ENCODE results near the gene COL17A1. TPM values are rescaled to one million over a fixed set of nuclear protein-coding genes. Genes with fewer than 3 reads are reported as not detected.

Gene COL17A1
- total and polyA plus RNA-seq, 2 experiments from 2014 or later, result 1.1 to 1.3 TPM

DNA sequence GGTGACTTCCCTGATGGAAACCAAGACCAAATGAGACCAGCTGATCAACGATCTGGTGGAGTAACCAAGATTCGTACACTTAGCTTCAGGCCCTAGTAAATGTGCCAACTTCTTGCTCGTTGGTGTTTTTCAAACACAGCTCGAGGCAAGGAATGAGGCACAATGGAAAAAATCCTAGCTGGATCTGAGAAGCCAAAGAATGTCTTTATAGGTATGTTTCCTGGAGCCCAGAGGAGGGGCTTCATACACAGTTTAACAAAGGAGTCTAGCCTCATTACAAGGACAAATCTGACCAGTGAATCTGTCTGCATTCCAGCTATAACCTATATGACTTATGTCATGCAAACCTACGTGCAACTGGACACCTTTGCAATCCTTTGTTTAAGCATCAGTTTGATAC is 3.7 kb downstream of the COL17A1 start:
- H3F3A ChIP-seq (replicated peaks; ENCODE audit: low read depth), result no peaks in the 10 kb centered on the region
- H3K36me3 ChIP-seq (ENCODE audit: insufficient read depth), result no peaks in the 10 kb centered on the region
- H4K20me1 ChIP-seq (replicated peaks; ENCODE audit: insufficient read depth), result no peaks in the 10 kb centered on the region
- Mint-ChIP-seq H3K4me3 (no peak overlapping the region), H3K27ac (no peak overlapping the region), H3K36me3 (ENCODE audit: low read depth) (no peaks in the 10 kb centered on the region), H3K9me3 (no peaks in the 10 kb centered on the region), H3K4me1 (peaks cover 20% of the 10 kb centered on the region), H3K27me3 (ENCODE audit: insufficient read depth, low read depth, poor library complexity) (no peaks in the 10 kb centered on the region)
- H3K27me3 ChIP-seq (ENCODE audit: insufficient read depth), result no peaks in the 10 kb centered on the region
- peak overlapping the region; percentile 78; the same call in 1 of the 2 replicates for H2AFZ ChIP-seq
- H3K79me2 ChIP-seq (replicated peaks; ENCODE audit: insufficient read depth), result no peaks in the 10 kb centered on the region
- H3K4me2 ChIP-seq, result no peak overlapping the region
- no peak for ATAC-seq
- H3K27ac ChIP-seq (ENCODE audit: low read depth), result no peak overlapping the region
- H3K4me3 ChIP-seq, result no peak overlapping the region
- no peak for TF ChIP-seq ZNF114 (CRISPR knock-in tag; IDR thresholded peaks at IDR 0.05)
- TF ChIP-seq, protein P1, sequence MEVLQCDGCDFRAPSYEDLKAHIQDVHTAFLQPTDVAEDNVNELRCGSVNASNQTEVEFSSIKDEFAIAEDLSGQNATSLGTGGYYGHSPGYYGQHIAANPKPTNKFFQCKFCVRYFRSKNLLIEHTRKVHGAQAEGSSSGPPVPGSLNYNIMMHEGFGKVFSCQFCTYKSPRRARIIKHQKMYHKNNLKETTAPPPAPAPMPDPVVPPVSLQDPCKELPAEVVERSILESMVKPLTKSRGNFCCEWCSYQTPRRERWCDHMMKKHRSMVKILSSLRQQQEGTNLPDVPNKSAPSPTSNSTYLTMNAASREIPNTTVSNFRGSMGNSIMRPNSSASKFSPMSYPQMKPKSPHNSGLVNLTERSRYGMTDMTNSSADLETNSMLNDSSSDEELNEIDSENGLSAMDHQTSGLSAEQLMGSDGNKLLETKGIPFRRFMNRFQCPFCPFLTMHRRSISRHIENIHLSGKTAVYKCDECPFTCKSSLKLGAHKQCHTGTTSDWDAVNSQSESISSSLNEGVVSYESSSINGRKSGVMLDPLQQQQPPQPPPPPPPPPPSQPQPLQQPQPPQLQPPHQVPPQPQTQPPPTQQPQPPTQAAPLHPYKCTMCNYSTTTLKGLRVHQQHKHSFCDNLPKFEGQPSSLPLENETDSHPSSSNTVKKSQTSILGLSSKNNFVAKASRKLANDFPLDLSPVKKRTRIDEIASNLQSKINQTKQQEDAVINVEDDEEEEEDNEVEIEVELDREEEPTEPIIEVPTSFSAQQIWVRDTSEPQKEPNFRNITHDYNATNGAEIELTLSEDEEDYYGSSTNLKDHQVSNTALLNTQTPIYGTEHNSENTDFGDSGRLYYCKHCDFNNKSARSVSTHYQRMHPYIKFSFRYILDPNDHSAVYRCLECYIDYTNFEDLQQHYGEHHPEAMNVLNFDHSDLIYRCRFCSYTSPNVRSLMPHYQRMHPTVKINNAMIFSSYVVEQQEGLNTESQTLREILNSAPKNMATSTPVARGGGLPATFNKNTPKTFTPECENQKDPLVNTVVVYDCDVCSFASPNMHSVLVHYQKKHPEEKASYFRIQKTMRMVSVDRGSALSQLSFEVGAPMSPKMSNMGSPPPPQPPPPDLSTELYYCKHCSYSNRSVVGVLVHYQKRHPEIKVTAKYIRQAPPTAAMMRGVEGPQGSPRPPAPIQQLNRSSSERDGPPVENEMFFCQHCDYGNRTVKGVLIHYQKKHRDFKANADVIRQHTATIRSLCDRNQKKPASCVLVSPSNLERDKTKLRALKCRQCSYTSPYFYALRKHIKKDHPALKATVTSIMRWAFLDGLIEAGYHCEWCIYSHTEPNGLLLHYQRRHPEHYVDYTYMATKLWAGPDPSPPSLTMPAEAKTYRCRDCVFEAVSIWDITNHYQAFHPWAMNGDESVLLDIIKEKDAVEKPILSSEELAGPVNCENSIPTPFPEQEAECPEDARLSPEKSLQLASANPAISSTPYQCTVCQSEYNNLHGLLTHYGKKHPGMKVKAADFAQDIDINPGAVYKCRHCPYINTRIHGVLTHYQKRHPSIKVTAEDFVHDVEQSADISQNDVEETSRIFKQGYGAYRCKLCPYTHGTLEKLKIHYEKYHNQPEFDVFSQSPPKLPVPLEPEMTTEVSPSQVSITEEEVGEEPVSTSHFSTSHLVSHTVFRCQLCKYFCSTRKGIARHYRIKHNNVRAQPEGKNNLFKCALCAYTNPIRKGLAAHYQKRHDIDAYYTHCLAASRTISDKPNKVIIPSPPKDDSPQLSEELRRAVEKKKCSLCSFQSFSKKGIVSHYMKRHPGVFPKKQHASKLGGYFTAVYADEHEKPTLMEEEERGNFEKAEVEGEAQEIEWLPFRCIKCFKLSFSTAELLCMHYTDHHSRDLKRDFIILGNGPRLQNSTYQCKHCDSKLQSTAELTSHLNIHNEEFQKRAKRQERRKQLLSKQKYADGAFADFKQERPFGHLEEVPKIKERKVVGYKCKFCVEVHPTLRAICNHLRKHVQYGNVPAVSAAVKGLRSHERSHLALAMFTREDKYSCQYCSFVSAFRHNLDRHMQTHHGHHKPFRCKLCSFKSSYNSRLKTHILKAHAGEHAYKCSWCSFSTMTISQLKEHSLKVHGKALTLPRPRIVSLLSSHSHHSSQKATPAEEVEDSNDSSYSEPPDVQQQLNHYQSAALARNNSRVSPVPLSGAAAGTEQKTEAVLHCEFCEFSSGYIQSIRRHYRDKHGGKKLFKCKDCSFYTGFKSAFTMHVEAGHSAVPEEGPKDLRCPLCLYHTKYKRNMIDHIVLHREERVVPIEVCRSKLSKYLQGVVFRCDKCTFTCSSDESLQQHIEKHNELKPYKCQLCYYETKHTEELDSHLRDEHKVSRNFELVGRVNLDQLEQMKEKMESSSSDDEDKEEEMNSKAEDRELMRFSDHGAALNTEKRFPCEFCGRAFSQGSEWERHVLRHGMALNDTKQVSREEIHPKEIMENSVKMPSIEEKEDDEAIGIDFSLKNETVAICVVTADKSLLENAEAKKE (CRISPR knock-in tag; IDR thresholded peaks at IDR 0.05), result no peak
- TF ChIP-seq POLR2AphosphoS5 (IDR thresholded peaks at IDR 0.05; ENCODE audit: low read depth), result no peak
- TF ChIP-seq REST (IDR thresholded peaks at IDR 0.05; ENCODE audit: unreplicated experiment), result no peak
- TF ChIP-seq STAT1 (IDR thresholded peaks at IDR 0.05; ENCODE audit: unreplicated experiment), result no peak
- TF ChIP-seq JUNB (IDR thresholded peaks at IDR 0.05; ENCODE audit: unreplicated experiment), result no peak
- no peak for TF ChIP-seq ZNF331 (CRISPR knock-in tag; IDR thresholded peaks at IDR 0.05; ENCODE audit: low read depth)
- no peak for TF ChIP-seq EZH2phosphoT487 (IDR thresholded peaks at IDR 0.05; ENCODE audit: unreplicated experiment)
- no peaks in the 10 kb centered on the region for H3K9me2 ChIP-seq (ENCODE audit: insufficient read depth)
- no peak for DNase-seq (ENCODE audit: low spot score)
- peaks cover 20% of the 10 kb centered on the region for H3K4me1 ChIP-seq (ENCODE audit: insufficient read depth)
